CD4-positive, alpha-beta T cell treated with Interleukin-17A for 1 hour (primary cell): ENCODE data around the gene UBE2D3.

Experiments
- DNase-seq: peaks from one replicate; pipeline ENCODE4 v3.0.0-alpha.2; 2020

Gene UBE2D3

GRCh38 chr4:102787944-102788343 lies 39.4 kb downstream of the UBE2D3 start:
- DNase-seq = no peak

GRCh38 chr4:102787096-102787881 lies 40.1 kb downstream of the UBE2D3 start:
- DNase-seq = no peak

- DNase-seq = no peak
Measured at GRCh38 chr4:102786279-102786678, 41.1 kb downstream of the UBE2D3 start.

GRCh38 chr4:102783006-102783405 lies 44.3 kb downstream of the UBE2D3 start:
- no peak for DNase-seq

GRCh38 chr4:102781570-102781969 lies 45.8 kb downstream of the UBE2D3 start:
- DNase-seq = no peak

- no peak for DNase-seq
Measured at GRCh38 chr4:102780476-102781144, 46.7 kb downstream of the UBE2D3 start.

- no peak for DNase-seq
Measured at GRCh38 chr4:102779204-102779603, 48.1 kb downstream of the UBE2D3 start.

GRCh38 chr4:102778720-102779119 lies 48.6 kb downstream of the UBE2D3 start:
- DNase-seq = no peak

- no peak for DNase-seq
Measured at GRCh38 chr4:102775805-102776204, 51.5 kb downstream of the UBE2D3 start.

- DNase-seq = no peak
Measured at GRCh38 chr4:102774254-102774653, 53.1 kb downstream of the UBE2D3 start.

GRCh38 chr4:102772738-102773340 lies 54.5 kb downstream of the UBE2D3 start:
- no peak for DNase-seq

- DNase-seq = no peak
Measured at GRCh38 chr4:102764901-102765300, 62.5 kb downstream of the UBE2D3 start.

- no peak for DNase-seq
Measured at GRCh38 chr4:102761906-102762305, 65.4 kb downstream of the UBE2D3 start.

GRCh38 chr4:102761296-102761701 lies 66.1 kb downstream of the UBE2D3 start:
- DNase-seq = no peak

- DNase-seq = peak; percentile 83
Measured at GRCh38 chr4:102760645-102761295, 66.6 kb downstream of the UBE2D3 start, which contains the start of gene MANBA. TSS of gene MANBA (minus strand) at chr4:102760968. CDS start at chr4:102760894, 74 bp downstream.

GRCh38 chr4:102759831-102760644 lies 67.3 kb downstream of the UBE2D3 start:
- peak; percentile 61 for DNase-seq

- no peak for DNase-seq
Measured at GRCh38 chr4:102758241-102759160, 68.8 kb downstream of the UBE2D3 start.

GRCh38 chr4:102757681-102758080 lies 69.7 kb downstream of the UBE2D3 start:
- no peak for DNase-seq

- DNase-seq = no peak
Measured at GRCh38 chr4:102754044-102754443, 73.3 kb downstream of the UBE2D3 start.

GRCh38 chr4:102751941-102752340 lies 75.4 kb downstream of the UBE2D3 start:
- no peak for DNase-seq
